ENCODE results near the gene POU2F2.

The POU2F2 gene

GRCh38 chr19:42122691-42123607 is 9.3 kb downstream of the POU2F2 start:
- H3K9me3 Mint-ChIP-seq = no peaks in the 10 kb centered on the region
- no peaks in the 10 kb centered on the region for H3K27me3 Mint-ChIP-seq
- H3K27ac Mint-ChIP-seq = peak overlapping the region; percentile 98
- peaks cover 88% of the 10 kb centered on the region for H3K4me1 Mint-ChIP-seq (ENCODE audit: low read depth)
- H3K4me3 Mint-ChIP-seq = peak overlapping the region; percentile 86
- H3K36me3 Mint-ChIP-seq (ENCODE audit: low read depth) = peaks cover 41% of the 10 kb centered on the region

DNA sequence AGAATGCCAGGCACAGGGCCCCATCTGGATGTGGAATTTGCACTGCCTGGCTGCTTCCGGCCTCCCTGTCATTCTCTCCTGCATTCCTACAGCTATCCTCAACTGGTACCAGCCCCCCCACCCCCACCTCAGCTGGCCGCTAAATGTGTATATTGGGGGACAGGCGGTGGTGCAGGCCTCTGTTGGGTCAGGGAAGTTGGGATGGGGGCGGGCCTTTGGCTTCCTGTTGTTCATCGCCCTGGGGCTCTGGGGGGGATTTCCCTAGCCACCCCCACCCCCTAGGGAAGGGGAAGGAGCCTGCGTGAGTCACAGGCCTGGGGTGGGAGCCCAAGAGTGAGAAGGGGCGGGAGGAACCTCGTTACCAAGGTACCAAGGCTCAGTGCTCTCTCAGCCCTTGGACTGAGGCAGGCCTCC is 10.6 kb downstream of the POU2F2 start:
- H3K36me3 Mint-ChIP-seq (ENCODE audit: low read depth) = peaks cover 54% of the 10 kb centered on the region

DNA sequence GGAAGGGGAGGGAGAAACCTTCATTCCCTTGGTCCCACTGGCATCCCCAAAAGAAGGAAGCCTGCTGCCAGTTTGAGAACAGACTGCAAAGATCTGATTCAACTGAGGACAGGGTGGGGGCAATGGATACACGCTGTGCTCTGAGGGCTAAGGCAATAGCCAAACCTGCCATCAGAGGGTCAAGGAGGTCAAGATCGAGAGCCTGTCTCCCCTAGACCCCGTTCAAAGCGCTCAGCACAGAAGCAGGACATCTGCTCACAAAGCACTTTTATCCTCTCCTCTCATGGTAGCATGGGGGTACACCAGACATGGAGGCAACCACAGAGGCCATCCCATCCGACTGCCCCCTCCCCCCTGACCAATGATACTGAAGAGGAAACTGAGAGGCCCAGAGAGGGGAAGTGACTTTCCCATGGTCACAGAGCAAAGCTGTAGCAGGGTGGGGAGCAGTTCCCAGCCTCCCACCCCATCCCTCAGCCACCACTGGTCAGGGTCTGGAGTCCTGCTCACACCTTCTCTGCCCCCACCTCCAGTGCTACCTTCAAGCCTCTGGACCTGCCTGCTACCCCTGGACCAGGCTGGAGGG is 11.1 kb downstream of the POU2F2 start:
- no peaks in the 10 kb centered on the region for H3K27me3 Mint-ChIP-seq
- peak overlapping the region; percentile 86 for H3K4me3 Mint-ChIP-seq
- H3K36me3 Mint-ChIP-seq (ENCODE audit: low read depth) = peaks cover 59% of the 10 kb centered on the region
- peaks cover 76% of the 10 kb centered on the region for H3K4me1 Mint-ChIP-seq (ENCODE audit: low read depth)
- H3K27ac Mint-ChIP-seq = peak overlapping the region; percentile 98
- no peaks in the 10 kb centered on the region for H3K9me3 Mint-ChIP-seq

More for the DNA sequence above, 10.6 kb downstream of the POU2F2 start:
- H3K4me3 Mint-ChIP-seq = peak overlapping the region; percentile 86
- H3K27ac Mint-ChIP-seq = peak overlapping the region; percentile 98
- no peaks in the 10 kb centered on the region for H3K9me3 Mint-ChIP-seq
- H3K27me3 Mint-ChIP-seq = no peaks in the 10 kb centered on the region
- peaks cover 80% of the 10 kb centered on the region for H3K4me1 Mint-ChIP-seq (ENCODE audit: low read depth)

DNA sequence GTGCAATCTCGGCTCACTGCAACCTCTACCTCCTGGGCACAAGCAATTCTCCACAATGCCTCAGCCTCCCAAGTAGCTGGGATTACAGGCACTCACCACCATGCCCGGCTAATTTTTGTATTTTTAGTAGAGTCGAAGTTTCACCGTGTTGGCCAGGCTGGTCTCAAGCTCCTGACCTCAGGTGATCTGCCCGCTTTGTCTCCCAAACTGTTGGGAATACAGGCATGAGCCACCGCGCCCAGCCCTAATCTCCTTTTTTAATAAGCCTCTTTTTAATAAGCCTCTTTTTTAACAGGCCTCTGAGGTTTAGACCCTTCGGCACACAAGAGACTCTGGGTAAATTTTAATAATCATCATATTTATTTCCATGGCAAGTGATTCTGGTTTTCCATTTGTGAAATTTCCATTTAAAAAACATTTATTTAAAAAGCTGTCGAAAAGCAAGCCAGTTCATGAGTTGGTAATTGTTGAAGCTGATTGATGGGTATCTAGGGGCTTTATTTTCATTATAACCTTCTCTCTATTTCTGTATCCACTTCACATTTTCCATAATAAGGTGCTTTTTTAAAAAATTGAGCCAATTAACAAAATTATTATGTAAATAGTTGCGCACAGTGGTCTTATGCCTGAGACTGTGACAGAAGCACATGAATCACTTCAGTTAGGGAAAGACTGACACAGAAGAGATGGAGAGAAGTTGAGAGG is 11.8 kb downstream of the POU2F2 start:
- H3K27ac Mint-ChIP-seq = peak overlapping the region; percentile 98
- no peaks in the 10 kb centered on the region for H3K27me3 Mint-ChIP-seq
- peaks cover 62% of the 10 kb centered on the region for H3K36me3 Mint-ChIP-seq (ENCODE audit: low read depth)
- H3K4me3 Mint-ChIP-seq = peak overlapping the region; percentile 86
- no peaks in the 10 kb centered on the region for H3K9me3 Mint-ChIP-seq
- peaks cover 76% of the 10 kb centered on the region for H3K4me1 Mint-ChIP-seq (ENCODE audit: low read depth)

- no peaks in the 10 kb centered on the region for H3K9me3 Mint-ChIP-seq
- H3K4me1 Mint-ChIP-seq (ENCODE audit: low read depth) = peaks cover 75% of the 10 kb centered on the region
- H3K27me3 Mint-ChIP-seq = no peaks in the 10 kb centered on the region
- peak overlapping the region; percentile 78 for H3K27ac Mint-ChIP-seq
- no peak overlapping the region for H3K4me3 Mint-ChIP-seq
- peaks cover 59% of the 10 kb centered on the region for H3K36me3 Mint-ChIP-seq (ENCODE audit: low read depth)
These were observed 15.2 kb downstream of the POU2F2 start for GRCh38 chr19:42117076-42117475.

GRCh38 chr19:42116308-42117075 is 15.8 kb downstream of the POU2F2 start:
- Mint-ChIP-seq H3K4me1 (ENCODE audit: low read depth) (peaks cover 76% of the 10 kb centered on the region), H3K36me3 (ENCODE audit: low read depth) (peaks cover 65% of the 10 kb centered on the region), H3K9me3 (no peaks in the 10 kb centered on the region), H3K27ac (peak overlapping the region; percentile 69), H3K27me3 (no peaks in the 10 kb centered on the region), H3K4me3 (no peak overlapping the region)

DNA sequence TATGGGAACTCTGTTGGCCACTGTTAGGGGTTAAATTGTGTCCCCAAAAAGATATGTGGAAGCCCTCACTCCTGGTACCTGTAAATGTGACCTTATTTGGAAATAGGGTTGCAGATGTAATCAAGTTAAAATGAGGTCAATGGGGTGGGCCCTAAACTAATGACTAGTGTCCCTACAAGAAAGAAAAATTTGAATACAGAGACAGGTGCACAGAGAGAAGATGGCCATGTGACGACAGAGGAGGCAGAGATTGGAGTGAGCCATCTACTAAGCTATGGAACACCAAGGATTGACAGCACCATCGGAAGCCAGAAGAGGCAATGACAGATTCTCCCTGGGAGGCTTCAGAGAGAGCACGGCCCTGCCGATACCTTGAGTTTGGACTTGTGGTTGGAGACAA is 16.5 kb downstream of the POU2F2 start:
- H3K36me3 Mint-ChIP-seq (ENCODE audit: low read depth) = peaks cover 69% of the 10 kb centered on the region
- peak overlapping the region; percentile 69 for H3K27ac Mint-ChIP-seq
- H3K9me3 Mint-ChIP-seq = no peaks in the 10 kb centered on the region
- no peaks in the 10 kb centered on the region for H3K27me3 Mint-ChIP-seq
- peaks cover 76% of the 10 kb centered on the region for H3K4me1 Mint-ChIP-seq (ENCODE audit: low read depth)
- no peak overlapping the region for H3K4me3 Mint-ChIP-seq

- no peak overlapping the region for H3K4me3 Mint-ChIP-seq
- H3K9me3 Mint-ChIP-seq = no peaks in the 10 kb centered on the region
- H3K4me1 Mint-ChIP-seq (ENCODE audit: low read depth) = peaks cover 76% of the 10 kb centered on the region
- no peaks in the 10 kb centered on the region for H3K27me3 Mint-ChIP-seq
- peaks cover 69% of the 10 kb centered on the region for H3K36me3 Mint-ChIP-seq (ENCODE audit: low read depth)
- H3K27ac Mint-ChIP-seq = peak overlapping the region; percentile 10
These were observed 17.0 kb downstream of the POU2F2 start for GRCh38 chr19:42115219-42115618.

DNA sequence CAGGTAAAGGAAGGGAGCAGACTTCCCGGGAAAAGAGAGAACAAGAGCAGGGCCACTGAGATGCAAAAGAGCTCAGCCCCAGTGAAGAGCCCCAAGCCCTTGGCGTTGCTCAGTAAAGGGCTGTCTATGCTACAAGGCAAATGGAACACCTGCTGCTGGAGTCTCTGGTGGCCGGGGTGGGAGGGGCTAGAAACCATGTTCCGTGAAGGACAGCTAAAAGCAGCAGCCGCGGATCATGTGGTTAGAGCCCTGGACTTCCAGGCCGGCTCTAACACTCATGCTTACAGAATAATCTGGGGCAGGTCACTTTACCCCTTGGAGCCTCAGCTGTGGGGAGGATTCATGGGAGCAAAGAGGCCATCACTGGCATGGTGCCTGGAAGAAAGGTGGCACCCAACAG is 17.8 kb downstream of the POU2F2 start:
- Mint-ChIP-seq H3K4me1 (ENCODE audit: low read depth) (peaks cover 71% of the 10 kb centered on the region), H3K4me3 (no peak overlapping the region), H3K9me3 (no peaks in the 10 kb centered on the region), H3K36me3 (ENCODE audit: low read depth) (peaks cover 71% of the 10 kb centered on the region), H3K27ac (peak overlapping the region; percentile 82), H3K27me3 (no peaks in the 10 kb centered on the region)

DNA sequence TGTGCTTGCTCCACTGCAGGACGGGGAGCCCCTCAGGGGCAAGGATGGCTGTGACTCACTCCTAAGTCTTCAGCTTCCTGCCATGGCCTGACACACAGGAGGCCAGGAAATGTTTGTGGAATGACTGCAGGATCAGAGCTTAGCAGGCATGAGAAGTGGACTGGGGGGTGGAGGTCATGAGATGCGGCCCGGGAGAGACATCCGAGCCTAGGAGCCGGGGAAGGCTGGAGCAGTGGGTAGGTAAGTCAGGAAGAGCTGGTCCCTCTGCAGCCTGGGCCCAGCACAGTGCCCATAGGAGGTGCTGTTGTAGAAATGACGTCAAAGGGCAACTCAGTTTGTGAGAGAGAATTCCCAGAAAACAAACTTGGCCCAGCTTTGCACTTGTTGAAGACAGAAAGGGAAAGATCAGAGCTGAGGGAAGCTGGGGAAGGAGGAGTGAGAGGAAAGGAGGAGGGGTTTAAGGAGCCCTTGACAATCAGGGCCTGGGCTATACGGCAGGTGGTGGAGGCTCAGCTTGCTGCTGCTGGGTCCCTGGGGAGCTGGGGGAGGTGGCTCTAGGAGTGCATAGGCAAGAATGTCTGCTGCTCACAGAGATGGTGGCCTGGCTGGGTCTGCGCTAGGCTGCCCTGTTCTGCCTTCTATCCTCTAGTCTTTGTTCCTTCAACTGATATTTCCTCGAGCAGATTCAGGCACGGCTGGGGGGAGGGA is 18.5 kb downstream of the POU2F2 start:
- Mint-ChIP-seq H3K4me3 (no peak overlapping the region), H3K36me3 (ENCODE audit: low read depth) (peaks cover 70% of the 10 kb centered on the region), H3K4me1 (ENCODE audit: low read depth) (peaks cover 72% of the 10 kb centered on the region), H3K9me3 (no peaks in the 10 kb centered on the region), H3K27me3 (no peaks in the 10 kb centered on the region), H3K27ac (peak overlapping the region; percentile 82)

DNA sequence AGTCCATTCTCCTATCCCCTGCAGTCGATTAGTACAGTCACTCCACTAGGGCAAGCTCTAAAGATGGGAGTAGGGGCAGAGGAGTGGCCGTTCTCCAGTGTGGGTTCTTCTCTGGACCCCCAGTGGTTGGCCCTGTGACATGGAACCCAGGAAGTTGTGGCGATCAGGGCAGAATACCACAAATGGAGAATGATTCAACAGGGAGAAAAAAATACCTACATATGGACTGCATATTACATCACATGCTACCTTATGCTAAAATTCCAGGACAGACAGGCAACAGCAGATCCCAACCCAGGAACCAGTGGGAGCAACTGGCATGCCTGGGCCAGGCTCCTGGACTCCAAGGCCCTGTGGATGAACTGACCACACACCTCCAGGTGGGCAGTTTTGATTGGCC is 20.4 kb downstream of the POU2F2 start:
- Mint-ChIP-seq H3K9me3 (no peaks in the 10 kb centered on the region), H3K4me1 (ENCODE audit: low read depth) (peaks cover 70% of the 10 kb centered on the region), H3K4me3 (no peak overlapping the region), H3K36me3 (ENCODE audit: low read depth) (peaks cover 70% of the 10 kb centered on the region), H3K27ac (peak overlapping the region; percentile 90), H3K27me3 (no peaks in the 10 kb centered on the region)

GRCh38 chr19:42111384-42111783 is 20.9 kb downstream of the POU2F2 start:
- Mint-ChIP-seq H3K27ac (peak overlapping the region; percentile 90), H3K36me3 (ENCODE audit: low read depth) (peaks cover 69% of the 10 kb centered on the region), H3K9me3 (no peaks in the 10 kb centered on the region), H3K4me3 (no peak overlapping the region), H3K4me1 (ENCODE audit: low read depth) (peaks cover 72% of the 10 kb centered on the region), H3K27me3 (no peaks in the 10 kb centered on the region)

GRCh38 chr19:42110658-42111057 is 21.6 kb downstream of the POU2F2 start:
- Mint-ChIP-seq H3K9me3 (no peaks in the 10 kb centered on the region), H3K4me1 (ENCODE audit: low read depth) (peaks cover 73% of the 10 kb centered on the region), H3K27me3 (no peaks in the 10 kb centered on the region), H3K4me3 (no peak overlapping the region), H3K36me3 (ENCODE audit: low read depth) (peaks cover 69% of the 10 kb centered on the region), H3K27ac (peak overlapping the region; percentile 77)

GRCh38 chr19:42109896-42110295 is 22.4 kb downstream of the POU2F2 start:
- Mint-ChIP-seq H3K4me3 (no peak overlapping the region), H3K9me3 (no peaks in the 10 kb centered on the region), H3K27me3 (no peaks in the 10 kb centered on the region), H3K36me3 (ENCODE audit: low read depth) (peaks cover 75% of the 10 kb centered on the region), H3K27ac (no peak overlapping the region), H3K4me1 (ENCODE audit: low read depth) (peaks cover 76% of the 10 kb centered on the region)
